OCI-LY1 (cell line): ENCODE measurements around the gene CDC42BPB.

Experiments
- H2AFZ ChIP-seq: fragments of 200-600 bp; sonication (generic), shearing (Covaris generic); 2 replicates; pipeline ENCODE4 v1.6.0; 2014; ENCODE audit warnings: antibody characterized with exemption, mild to moderate bottlenecking, low read length
- H3F3A ChIP-seq: fragments of 200-600 bp; sonication (generic), shearing (Covaris generic); 2 replicates; pipeline ENCODE4 v1.6.0; 2014; ENCODE audit warnings: mild to moderate bottlenecking, antibody characterized with exemption, low read length, moderate library complexity; ENCODE audit not compliant: insufficient read depth
- H3K27ac ChIP-seq: fragments of 200-600 bp; sonication (generic); 2 replicates; pipeline ENCODE4 v1.5.1; 2014; ENCODE audit warnings: low read length, mixed run types, mild to moderate bottlenecking, low read depth; ENCODE audit not compliant: poor library complexity, severe bottlenecking
- H3K27me3 ChIP-seq: fragments of 200-600 bp; sonication (generic); 2 replicates; pipeline ENCODE4 v1.6.0; 2014; ENCODE audit warnings: antibody characterized with exemption, mild to moderate bottlenecking, low read length, moderate library complexity; ENCODE audit not compliant: insufficient read depth
- H3K36me3 ChIP-seq: fragments of 200-600 bp; sonication (generic); 2 replicates; pipeline ENCODE4 v1.6.1; 2014; ENCODE audit warnings: mild to moderate bottlenecking, antibody characterized with exemption, low read length, moderate library complexity, mixed read lengths; ENCODE audit not compliant: insufficient read depth
- H3K4me1 ChIP-seq: fragments of 200-600 bp; sonication (generic); 2 replicates; pipeline ENCODE4 v1.5.1; 2014; ENCODE audit warnings: mild to moderate bottlenecking, low read length, moderate library complexity; ENCODE audit not compliant: insufficient read depth, severe bottlenecking
- H3K4me2 ChIP-seq: fragments of 200-600 bp; sonication (generic), shearing (Covaris generic); 2 replicates; pipeline ENCODE4 v1.6.1; 2014; ENCODE audit warnings: low read length
- H3K4me3 ChIP-seq: fragments of 200-600 bp; sonication (generic); 2 replicates; pipeline ENCODE4 v1.5.1; 2014; ENCODE audit warnings: low read length, low read depth, mild to moderate bottlenecking, mixed read lengths; ENCODE audit not compliant: poor library complexity, severe bottlenecking
- H3K79me2 ChIP-seq: fragments of 200-600 bp; shearing (Covaris generic); 2 replicates; pipeline ENCODE4 v1.6.1; 2016; ENCODE audit warnings: mixed run types, low read length, mixed read lengths; ENCODE audit not compliant: insufficient read depth
- H3K9ac ChIP-seq: fragments of 200-600 bp; sonication (generic), shearing (Covaris generic); 2 replicates; pipeline ENCODE4 v1.6.1; 2014; ENCODE audit warnings: mild to moderate bottlenecking, low read length, mixed read lengths
- H3K9me2 ChIP-seq: fragments of 200-600 bp; sonication (generic), shearing (Covaris generic); 2 replicates; pipeline ENCODE4 v1.6.1; 2014; ENCODE audit warnings: low read depth, mild to moderate bottlenecking, low read length, mixed read lengths
- H3K9me3 ChIP-seq: fragments of 200-600 bp; shearing (Covaris generic); 2 replicates; pipeline ENCODE4 v1.6.1; 2014; ENCODE audit warnings: low read length, mixed read lengths
- H4K20me1 ChIP-seq: fragments of 200-600 bp; sonication (generic), shearing (Covaris generic); 2 replicates; pipeline ENCODE4 v1.6.0; 2016; ENCODE audit warnings: mild to moderate bottlenecking, low read length; ENCODE audit not compliant: insufficient read depth
- EZH2 ChIP-seq: fragments of 200-600 bp; sonication (generic), shearing (Covaris generic); IDR thresholded peaks from 2 replicates; pipeline ENCODE4 v1.8.0; 2017; ENCODE audit warnings: borderline replicate concordance, mixed run types, mild to moderate bottlenecking, antibody characterized with exemption, low read length, moderate library complexity, mixed read lengths
- TF ChIP-seq, protein P1 (sequence below): fragments of 200-600 bp; sonication (generic), shearing (Covaris generic); IDR thresholded peaks from 2 replicates; pipeline ENCODE4 v1.5.1; 2017; ENCODE audit warnings: mild to moderate bottlenecking, antibody characterized with exemption, low read length, moderate library complexity, mixed read lengths

The CDC42BPB gene

DNA sequence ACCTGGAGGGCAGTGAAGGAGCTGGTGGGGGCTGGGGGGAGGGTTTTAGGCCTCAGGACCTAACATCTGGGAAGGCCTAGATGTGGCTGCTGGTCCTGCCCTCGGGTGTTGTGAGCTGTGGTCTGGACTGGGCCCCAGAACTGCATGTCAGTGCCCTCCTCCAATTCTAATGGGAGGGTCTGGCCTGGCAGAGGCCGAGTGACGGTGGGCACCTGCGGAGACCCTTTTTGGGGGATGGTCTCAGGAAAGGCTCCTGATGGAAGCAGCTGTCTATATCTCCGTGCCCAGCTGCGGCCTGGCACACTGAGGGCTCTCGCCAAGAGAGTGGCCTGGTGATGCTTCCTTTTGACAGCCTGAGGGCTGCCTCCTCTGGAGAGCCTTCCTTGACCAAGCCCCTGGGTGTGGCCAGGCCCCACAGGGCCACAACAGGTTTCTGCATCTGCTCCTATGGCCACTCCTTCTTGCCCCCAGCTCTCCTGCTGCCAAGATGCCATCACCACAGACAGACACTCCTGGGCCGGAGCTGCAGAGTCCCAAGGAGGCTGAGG lies 42.5 kb upstream of the CDC42BPB start:
- H2AFZ ChIP-seq = no peak overlapping the region
- no peaks in the 10 kb centered on the region for H3K36me3 ChIP-seq
- no peaks in the 10 kb centered on the region for H3F3A ChIP-seq
- no peak overlapping the region for H3K4me3 ChIP-seq
- H3K27ac ChIP-seq = no peak overlapping the region
- H3K9me3 ChIP-seq = no peaks in the 10 kb centered on the region
- no peak for TF ChIP-seq EZH2
- H3K27me3 ChIP-seq = 0 out of 2 replicates have a peak, but pooled peaks cover 5% of the 10 kb centered on the region
- H3K9ac ChIP-seq = no peak overlapping the region
- peaks cover 15% of the 10 kb centered on the region for H3K4me1 ChIP-seq
- H4K20me1 ChIP-seq = no peaks in the 10 kb centered on the region
- no peaks in the 10 kb centered on the region for H3K79me2 ChIP-seq
- H3K4me2 ChIP-seq = no peak overlapping the region
- no peaks in the 10 kb centered on the region for H3K9me2 ChIP-seq

DNA sequence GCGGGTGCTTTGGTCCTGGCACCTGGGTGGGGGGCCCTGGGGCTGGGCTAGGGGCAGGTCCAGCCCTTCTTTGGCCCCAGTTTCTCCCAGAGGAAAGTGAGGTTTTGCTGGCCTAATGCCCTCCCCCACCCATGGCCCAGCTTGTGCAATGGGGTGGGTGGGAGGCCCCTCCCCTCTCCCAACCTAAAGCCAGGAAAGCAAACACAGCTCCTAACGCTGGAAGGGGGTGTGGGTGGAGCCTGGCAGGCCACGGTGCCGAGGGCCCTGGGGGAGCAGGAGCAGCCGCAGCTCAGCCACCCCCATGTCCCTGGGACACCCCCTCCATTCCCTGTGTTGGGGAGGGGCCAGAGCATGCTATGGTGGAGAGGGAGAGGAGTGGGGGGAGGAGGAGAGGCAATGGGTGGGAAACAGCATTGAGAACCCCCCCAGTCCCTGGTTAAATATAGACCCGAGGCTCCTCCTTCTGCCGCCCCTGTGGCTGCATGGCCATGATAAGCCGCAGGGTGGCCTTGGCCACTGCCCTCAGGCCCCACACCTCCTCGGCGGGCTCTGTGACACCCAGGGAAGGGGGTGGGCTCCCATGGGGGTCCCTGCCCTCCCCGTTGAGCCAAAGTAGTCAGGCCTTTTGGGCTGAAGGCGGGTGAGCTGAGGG lies 41.9 kb upstream of the CDC42BPB start:
- Histone ChIP-seq H2AFZ (no peak overlapping the region), H3K9ac (no peak overlapping the region), H3K79me2 (no peaks in the 10 kb centered on the region), H3K9me2 (no peaks in the 10 kb centered on the region), H3F3A (no peaks in the 10 kb centered on the region), H3K27me3 (0 out of 2 replicates have a peak, but pooled peaks cover 5% of the 10 kb centered on the region), H3K27ac (no peak overlapping the region), H4K20me1 (no peaks in the 10 kb centered on the region), H3K4me2 (no peak overlapping the region), H3K9me3 (no peaks in the 10 kb centered on the region), H3K4me3 (no peak overlapping the region), H3K4me1 (peaks cover 13% of the 10 kb centered on the region), H3K36me3 (no peaks in the 10 kb centered on the region)
- TF ChIP-seq, protein P1, sequence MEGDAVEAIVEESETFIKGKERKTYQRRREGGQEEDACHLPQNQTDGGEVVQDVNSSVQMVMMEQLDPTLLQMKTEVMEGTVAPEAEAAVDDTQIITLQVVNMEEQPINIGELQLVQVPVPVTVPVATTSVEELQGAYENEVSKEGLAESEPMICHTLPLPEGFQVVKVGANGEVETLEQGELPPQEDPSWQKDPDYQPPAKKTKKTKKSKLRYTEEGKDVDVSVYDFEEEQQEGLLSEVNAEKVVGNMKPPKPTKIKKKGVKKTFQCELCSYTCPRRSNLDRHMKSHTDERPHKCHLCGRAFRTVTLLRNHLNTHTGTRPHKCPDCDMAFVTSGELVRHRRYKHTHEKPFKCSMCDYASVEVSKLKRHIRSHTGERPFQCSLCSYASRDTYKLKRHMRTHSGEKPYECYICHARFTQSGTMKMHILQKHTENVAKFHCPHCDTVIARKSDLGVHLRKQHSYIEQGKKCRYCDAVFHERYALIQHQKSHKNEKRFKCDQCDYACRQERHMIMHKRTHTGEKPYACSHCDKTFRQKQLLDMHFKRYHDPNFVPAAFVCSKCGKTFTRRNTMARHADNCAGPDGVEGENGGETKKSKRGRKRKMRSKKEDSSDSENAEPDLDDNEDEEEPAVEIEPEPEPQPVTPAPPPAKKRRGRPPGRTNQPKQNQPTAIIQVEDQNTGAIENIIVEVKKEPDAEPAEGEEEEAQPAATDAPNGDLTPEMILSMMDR = no peak
- TF ChIP-seq EZH2 = no peak

DNA sequence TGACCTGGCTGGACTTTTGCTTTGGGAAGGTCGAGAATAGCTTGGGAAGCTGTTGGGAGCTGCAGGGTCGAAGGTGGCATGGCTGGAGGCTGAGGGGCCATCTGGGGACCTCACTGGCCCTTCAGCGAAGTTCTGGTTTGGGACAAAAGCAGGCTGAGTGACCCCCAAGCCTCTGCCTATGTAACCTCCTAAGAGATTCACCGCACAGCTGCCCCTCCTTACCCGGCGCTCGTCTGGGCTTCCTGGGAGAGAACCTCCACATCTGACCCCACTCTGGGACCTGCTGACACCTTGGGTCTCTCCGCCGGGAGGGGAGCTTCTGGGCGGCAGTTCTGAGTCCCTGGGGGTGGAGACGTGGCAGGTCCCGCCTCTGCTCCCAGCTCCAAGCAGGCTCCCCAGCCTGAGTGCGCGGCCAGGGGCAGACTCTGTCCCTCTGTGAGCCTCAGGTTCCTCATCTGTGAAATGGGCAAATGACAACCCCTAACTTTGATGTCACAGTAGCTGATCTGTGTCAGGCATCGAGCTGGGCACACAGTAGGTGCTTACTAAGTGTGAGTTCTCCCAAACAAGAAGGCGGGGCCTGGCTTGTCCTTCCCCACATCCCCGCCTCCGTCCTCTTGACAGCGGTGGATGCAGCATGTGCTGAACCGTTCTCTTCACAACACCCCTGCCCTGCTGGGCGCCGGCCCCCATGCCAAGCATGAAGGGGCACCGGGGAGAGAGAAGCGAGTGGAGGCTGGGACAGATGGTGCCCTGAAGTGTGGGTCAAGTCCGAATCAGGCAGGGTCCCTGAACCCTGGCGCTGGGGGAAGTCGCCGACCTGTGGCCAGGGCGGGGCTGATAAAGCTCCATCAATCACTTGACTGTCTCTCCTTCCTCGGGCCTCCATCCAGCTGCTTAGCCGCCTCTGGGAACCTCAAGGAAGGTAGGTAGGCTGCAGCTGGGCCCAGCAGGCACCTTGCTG lies 40.9 kb upstream of the CDC42BPB start:
- Histone ChIP-seq H3F3A (no peaks in the 10 kb centered on the region), H3K4me1 (peaks cover 13% of the 10 kb centered on the region), H3K27ac (no peak overlapping the region), H3K4me2 (no peak overlapping the region), H3K9me2 (no peaks in the 10 kb centered on the region), H3K79me2 (no peaks in the 10 kb centered on the region), H3K4me3 (no peak overlapping the region), H3K9me3 (no peaks in the 10 kb centered on the region), H4K20me1 (no peaks in the 10 kb centered on the region), H3K36me3 (no peaks in the 10 kb centered on the region), H3K27me3 (0 out of 2 replicates have a peak, but pooled peaks cover 5% of the 10 kb centered on the region), H3K9ac (no peak overlapping the region), H2AFZ (no peak overlapping the region)
- TF ChIP-seq, protein P1 = no peak
- no peak for TF ChIP-seq EZH2
